DLD1 (cell line): Measurements from ENCODE around the gene SRRT.

ENCODE experiments used
- in situ Hi-C: cut with HindIII; loops from 2 replicates; pipeline ENCODE4 v1.10.0; 2017; ENCODE audit warnings: low sequenced_read_pairs

Gene SRRT

DNA sequence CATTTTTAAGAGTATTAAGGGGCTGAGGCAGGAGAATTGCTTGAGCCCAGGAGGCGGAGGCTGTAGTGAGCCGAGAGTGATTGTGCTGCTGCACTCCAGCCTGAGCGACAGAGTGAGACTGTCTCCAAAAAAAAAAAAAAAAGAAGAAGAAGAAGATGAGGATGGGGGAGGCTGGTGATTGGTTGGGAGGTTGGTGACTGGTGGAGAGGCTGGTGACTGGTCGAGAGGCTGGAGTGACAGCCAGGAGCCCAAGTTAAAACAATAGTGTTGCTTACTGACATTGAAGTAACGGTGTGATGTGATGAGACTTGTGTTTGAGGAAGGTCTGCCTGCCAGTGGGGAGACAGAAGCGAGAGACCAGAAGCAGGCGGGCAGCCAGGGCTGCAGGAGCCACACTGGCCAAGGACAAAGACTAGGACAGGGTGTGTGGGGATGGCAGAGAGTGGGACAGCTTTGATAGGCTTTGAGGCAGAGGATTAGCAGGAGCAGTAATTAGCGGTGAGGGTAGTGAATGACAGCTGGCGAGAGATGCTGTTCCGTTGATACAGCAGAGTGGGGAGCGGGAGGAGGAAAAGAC lies 4.9 kb downstream of the SRRT start:
- in situ Hi-C loops, result loop anchor here (10.0 kb wide), 1 partner anchor 175 kb away; no protein-coding TSS in a partner anchor

DNA sequence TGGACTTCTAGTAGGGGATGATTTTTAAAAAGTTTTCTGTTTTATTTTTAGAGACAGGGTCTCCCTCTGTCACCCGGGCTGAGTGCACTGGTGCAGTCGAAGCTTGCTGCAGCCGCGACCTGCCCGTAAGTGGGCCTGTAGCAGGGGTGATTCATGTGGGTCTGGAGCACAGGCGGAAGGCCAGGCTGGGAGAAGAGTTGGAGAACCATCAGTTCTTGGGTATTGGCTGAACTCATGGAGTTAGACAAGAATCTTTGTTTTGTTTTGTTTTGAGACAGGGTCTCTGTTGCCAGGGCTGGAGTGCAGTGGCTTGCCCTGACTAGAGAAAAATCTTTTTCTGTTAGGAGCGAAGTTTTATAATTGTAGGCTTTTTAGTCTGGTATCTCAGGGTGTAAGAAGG lies 5.7 kb downstream of the SRRT start:
- in situ Hi-C loops, result loop anchor here (10.0 kb wide), 1 partner anchor 174 kb away; no protein-coding TSS in a partner anchor

DNA sequence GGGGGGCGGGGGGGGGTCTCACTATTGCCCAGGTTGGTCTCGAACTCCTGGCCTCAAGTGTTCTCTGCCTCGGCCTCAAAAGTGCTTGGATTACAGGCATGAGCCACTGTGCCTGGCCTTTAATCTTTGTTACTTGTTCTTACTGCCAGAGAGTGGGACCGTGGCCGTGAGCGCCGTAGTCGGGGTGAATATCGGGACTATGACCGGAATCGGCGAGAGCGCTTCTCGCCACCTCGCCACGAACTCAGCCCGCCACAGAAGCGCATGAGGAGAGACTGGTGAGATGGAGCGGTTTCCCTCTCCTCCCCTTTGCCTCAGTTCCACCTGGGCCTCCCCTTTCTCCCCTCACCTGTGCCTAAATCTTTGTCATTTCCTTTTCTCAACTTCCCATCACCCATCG lies 6.2 kb downstream of the SRRT start:
- in situ Hi-C loops, result loop anchor here (10.0 kb wide), 1 partner anchor 174 kb away; no protein-coding TSS in a partner anchor

DNA sequence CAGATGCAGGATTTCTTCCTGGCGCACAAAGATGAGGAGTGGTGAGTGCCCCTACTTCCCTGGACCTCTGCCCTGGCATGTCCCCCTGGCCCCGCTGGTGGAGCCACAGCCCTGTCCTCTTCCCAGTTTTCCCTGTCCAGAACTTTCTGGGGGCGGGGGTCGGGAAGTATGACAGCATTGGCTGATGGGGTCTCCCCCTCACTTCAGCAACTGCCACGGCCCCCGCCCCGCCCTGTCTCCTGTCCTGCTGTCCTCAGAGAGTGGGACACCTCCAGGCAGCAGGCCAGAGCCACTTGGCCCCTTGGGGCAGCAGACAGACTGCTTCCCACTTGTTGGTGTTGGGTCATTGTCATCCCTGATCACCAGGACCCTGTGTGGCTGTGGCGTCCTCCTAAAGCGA lies 7.3 kb downstream of the SRRT start:
- in situ Hi-C loops, result loop anchor here (10.0 kb wide), 1 partner anchor 173 kb away; no protein-coding TSS in a partner anchor

DNA sequence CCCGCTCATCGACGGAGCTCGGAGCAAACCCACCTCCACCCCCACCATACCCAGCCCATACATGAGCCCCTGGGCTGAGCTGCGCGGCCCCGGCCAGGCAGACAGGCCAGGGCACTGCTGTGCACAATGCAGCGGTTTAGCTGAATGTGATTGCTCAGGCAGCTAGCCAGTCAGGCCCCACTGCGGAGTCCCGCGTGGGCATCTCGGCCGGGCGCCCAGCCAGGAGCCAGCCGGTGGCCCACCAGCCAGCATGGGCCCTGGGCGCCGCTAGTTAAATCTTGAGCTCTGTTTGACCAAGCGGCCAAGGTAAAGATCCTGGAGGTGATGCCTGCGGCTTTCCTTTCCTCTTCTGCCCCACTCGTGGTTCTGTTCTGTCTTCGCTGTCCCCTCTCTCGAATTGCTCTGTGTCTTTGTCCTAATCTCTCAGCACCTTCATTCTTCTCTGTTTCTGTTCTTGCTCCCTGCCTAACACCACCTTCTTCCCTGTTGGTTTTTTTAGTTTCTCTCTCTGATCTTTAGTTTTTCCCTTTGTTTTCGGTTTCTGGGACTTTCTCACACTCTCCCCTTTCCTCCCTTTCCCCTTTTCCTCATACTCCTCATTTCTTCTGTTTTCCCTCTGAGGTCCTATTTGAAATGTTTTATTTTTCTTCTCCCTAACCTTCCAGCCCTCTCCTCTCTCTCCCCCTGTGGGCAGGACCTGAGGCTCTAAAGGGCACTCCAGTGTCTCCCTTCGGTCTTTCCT lies 8.1 kb downstream of the SRRT start:
- in situ Hi-C loops, result loop anchor here (10.0 kb wide), 1 partner anchor 172 kb away; no protein-coding TSS in a partner anchor

DNA sequence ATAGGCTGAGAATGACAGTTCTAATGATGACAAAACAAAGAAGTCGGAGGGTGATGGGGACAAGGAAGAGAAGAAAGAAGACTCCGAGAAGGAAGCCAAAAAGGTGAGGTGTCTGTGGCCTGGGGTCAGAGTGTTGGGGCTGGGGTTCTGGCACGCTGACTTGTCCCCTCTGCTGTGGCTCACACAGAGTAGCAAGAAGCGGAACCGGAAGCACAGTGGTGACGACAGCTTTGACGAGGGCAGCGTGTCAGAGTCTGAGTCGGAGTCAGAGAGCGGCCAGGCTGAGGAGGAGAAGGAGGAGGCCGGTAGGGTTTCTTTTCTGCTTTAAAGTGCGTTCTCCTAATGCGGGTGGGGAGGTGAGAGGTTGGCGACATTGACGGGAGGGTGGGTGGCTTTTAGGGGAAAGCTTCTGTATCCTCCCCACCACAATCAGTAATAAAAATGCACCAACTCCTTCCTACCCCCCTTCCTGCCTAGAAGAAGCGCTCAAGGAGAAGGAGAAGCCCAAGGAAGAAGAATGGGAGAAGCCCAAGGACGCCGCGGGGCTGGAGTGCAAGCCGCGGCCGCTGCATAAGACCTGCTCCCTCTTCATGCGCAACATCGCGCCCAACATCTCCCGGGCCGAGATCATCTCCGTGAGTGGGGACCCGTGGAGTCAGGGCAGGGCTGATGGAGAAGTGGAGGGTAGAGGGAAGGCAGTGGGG lies 10.0 kb downstream of the SRRT start:
- in situ Hi-C loops, result loop anchor here (10.0 kb wide), 1 partner anchor 170 kb away; no protein-coding TSS in a partner anchor

DNA sequence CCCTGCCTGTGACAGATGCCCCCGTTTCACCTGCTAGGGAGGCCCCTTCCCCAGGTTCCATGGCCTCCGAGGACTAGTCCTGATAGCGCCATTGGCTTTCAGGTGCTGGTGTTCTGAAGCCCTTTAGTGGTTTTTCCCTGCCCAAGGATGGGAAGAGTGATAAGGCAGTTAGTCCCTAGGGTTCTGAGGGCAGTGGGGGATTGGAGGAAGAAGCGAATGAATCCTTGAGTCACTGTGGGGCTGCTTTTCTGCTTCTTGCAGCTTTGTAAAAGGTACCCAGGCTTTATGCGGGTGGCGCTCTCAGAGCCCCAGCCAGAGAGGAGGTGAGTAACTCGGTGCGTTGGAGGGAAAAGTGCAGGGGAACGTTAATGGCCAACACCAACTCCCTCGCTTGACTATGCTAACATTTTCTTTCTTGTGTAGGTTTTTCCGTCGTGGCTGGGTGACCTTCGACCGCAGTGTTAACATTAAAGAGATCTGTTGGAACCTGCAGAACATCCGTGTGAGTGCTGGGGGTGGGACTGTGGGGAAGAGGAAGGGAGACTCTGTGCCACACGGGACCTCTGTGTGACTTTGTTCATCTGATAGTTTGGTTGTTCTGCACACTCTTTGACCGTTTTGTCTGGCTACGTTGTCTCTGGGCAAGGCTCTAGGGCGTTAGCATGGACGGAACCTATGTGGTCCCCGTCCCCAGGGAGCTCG lies 10.7 kb downstream of the SRRT start:
- in situ Hi-C loops, result loop anchor here (10.0 kb wide), 1 partner anchor 169 kb away; no protein-coding TSS in a partner anchor

DNA sequence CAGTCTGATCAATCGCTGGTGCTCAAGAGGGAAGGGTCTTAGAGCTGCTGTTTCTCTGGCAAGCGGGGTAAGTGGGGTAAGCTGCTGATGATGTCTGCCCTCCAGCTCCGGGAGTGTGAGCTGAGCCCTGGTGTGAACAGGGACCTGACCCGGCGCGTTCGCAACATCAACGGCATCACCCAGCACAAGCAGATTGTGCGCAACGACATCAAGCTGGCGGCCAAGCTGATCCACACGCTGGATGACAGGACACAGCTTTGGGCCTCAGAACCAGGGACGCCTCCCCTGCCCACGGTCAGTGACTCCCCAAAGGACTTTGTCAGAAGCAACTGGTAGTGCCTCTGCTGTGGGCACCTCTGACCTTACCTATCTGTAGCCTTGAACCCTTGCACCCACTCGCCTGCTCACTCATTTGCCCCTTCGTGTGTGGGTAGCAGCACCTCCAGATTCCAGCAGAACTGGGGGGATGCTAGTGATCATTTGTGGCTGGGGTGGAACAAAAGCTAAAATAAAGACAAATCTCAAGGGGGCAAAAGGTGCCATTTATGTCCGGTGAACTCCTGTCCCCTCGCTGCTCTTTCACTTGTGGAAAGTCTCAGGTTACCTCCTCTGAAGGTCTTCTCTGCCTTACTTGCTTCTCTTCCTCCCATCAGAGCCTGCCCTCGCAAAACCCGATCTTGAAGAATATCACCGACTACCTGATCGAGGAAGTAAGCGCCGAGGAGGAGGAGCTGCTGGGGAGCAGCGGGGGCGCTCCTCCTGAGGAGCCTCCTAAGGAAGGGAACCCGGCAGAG lies 11.4 kb downstream of the SRRT start:
- in situ Hi-C loops, result loop anchor here (10.0 kb wide), 1 partner anchor 168 kb away; no protein-coding TSS in a partner anchor

DNA sequence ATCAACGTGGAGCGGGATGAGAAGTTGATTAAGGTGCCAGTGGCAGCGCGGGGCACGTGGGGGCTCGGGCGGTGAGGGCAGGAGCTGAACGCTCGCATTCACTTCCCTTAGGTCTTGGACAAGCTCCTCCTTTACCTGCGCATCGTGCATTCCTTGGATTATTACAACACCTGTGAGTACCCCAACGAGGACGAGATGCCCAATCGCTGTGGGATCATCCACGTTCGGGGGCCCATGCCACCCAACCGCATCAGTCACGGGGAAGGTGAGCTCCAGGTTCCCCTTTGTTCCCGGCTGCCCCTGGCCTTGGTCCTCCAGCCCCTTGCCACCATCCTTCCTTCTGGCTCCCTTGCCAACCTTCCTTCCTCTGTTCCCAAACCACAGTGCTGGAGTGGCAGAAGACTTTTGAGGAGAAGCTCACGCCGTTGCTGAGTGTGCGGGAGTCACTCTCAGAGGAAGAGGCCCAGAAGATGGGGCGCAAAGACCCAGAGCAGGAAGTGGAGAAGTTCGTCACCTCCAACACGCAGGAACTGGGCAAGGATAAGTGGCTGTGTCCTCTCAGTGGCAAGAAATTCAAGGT lies 12.1 kb downstream of the SRRT start:
- in situ Hi-C loops, result loop anchor here (10.0 kb wide), 1 partner anchor 168 kb away; no protein-coding TSS in a partner anchor

DNA sequence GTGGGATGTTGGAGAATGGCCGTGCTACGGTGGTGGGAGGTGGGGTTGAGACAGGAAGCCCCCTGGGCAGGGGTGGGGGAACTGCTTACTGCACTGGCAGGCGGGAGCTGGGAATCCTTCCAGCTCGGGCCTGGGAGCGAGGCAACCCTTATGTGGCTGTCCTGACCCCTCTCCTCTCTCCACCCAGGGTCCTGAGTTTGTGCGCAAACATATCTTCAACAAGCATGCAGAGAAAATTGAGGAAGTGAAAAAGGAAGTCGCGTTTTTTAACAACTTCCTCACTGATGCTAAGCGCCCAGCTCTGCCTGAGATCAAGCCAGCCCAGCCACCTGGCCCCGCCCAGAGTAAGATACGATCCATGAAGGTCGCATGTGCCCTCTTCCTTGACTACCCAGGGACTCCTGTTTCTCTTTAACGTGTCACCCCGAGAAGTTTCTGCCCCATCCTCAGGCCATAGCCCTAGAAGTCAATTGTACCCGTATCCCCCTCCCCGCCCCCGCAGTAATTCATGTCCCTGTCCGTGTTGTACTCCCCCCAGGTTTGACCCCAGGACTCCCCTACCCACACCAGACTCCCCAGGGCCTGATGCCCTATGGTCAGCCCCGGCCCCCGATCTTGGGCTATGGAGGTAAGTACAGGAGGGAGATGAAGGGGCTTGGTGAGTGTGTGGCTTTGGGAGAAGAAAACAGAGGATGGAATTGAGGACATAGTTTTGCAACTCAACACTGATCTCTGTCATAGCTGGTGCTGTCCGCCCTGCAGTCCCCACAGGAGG lies 12.8 kb downstream of the SRRT start:
- in situ Hi-C loops, result loop anchor here (10.0 kb wide), 1 partner anchor 167 kb away; no protein-coding TSS in a partner anchor

DNA sequence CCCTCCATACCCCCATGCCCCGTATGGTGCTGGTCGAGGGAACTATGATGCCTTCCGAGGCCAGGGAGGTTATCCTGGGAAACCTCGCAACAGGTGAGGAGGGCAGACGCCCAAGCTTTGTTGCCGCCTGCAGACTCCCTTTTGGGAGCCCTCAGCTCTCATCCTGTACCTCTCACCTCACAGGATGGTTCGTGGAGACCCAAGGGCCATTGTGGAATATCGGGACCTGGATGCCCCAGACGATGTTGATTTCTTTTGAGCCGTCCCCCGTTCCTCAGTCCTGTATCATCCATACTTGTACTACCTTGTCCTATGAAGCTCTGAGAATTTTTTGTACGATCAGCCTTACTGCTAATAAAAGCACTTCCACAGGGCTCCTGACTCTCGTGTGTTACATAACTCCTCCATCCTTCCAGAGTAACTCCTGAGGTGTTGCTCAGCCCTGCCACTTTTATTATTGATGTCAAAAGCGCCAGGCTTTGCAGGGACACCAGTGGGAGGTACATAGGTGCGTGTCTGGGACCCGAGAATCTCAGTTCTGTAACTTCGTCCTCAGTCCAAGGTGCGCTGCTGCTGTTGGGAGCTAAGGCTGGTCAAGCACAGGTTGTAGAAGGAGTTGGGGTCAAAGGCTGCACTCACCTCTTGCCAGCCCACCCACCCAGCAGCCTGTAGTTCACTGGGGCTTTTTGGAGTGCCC lies 13.5 kb downstream of the SRRT start:
- in situ Hi-C loops, result loop anchor here (10.0 kb wide), 1 partner anchor 166 kb away; no protein-coding TSS in a partner anchor

DNA sequence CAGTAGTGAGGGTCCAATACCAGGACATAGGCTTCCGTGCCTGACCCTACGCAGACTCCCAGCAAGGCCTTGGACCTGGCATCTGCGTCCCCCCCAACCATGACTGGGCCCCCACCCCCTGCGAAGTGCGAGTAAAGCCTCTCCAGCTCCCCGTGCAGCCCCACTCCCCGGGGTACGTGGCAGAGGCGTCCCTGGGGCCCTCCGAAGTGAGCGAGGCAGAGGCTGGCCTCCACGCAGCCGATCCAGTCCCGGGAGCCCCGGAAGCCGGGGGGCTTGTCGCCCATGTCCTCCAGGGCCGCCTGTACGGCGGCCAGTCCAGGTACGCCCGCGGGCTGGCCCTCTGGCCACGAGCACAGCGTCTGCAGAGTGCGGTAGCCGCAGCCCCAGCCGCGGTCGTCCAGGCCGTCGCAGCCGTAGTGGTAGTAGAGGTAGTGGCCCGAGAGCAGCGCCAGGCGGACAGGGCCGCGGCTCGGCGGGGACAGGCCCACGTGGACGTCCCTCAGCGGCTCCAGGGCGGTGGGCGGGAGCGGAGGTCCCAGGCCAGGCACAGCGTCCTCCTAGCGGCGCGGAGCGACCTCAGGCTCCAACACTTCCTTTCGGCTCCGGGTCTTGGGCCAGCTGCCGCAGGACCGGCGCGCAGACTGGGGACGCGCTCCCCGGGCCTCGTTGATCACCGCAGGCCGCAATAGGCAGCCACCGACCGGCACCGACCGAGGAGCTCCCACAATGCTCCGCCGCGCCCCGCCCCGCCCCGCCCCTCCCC lies 14.3 kb downstream of the SRRT start, which contains the start of gene UFSP1:
Gene UFSP1, minus strand, starts transcription at position 728 of the 763 bp plus-strand sequence. Its CDS starts 444 bp downstream, at position 284.
- in situ Hi-C loops, result loop anchor here (10.0 kb wide), 1 partner anchor 166 kb away; no protein-coding TSS in a partner anchor

DNA sequence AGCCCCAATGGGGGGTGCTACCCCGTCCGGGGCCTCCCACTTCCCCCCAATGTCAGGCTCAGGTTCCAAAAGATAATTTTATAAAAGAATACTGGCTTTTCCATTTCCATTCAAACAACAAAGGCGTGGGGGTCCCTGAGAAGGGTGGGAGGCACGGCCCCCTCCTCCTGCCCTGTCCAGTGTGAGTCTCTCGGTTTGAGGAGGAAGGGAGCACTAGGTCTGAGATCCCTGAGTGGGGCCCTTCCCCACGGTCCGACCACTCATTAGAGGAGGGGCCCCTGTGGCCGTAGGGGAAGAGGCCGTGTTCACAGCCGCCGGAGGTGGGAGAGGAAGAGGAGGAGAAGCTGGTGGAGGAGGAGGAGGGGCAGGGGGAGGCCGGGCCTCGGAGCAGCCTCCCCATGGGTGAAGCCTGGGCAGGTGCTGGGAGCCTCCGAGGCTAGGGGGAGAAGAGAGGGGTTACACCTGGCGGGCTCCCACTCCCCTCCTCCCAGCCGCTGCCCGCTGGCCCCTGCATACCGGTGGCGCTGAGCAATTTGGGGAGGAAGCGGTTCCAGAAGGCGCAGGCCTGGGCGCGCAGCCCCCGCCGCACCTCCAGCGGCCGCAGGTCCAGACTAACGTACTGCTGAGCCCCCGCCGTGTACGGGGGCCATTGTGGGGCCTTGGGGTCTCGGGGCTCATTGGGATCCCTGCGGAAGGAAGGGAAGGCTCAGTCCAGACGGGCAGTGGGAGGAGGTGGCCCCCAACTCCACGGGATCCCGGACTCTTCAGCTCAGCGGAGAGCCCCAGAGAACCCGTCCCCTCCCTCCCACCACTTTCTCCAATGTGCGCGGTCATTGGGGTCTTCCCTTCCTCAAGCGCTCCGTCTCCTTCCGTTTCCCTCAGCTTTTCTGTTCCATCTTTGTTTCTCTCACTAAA lies 16.0 kb downstream of the SRRT start:
- in situ Hi-C loops, result no loop called here

DNA sequence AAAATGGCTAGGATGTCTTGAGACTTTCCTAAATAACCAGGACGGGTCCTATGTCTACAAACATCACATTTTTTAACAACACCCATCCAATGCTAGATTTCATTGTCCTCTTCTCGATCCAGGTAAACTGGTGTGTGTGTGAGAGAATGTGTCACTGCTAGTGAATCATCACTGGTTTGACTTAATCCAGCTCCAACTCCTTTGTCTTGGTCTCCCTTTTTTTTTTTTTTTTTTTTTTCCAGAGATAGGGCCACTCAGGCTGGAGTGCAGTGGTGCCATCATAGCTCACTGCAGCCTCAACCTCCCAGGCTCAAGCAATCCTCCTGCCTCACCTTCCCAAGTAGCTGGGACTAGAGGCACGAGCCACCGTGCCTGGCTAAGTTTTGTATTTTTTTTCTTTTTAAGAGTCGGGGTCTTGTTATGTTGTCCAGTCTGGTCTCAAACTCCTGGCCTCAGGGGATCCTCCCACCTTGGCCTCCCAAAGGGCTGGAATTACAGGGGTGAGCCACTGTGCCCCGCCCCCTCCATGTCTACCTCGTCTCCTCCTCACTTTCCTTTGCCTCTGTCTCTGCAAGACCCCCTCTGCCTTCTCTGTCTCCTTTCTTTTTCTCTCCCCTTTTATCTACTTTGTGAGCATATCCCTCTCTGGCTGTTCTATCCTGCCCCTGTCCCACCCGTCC lies 16.8 kb downstream of the SRRT start:
- in situ Hi-C loops, result no loop called here
